Endothelial cell (in vitro differentiated cells): ENCODE data around the gene FBN2. TPM values are rescaled to one million over a fixed set of nuclear protein-coding genes. Genes with fewer than 3 reads are reported as not detected.

Experiments used
- DNase-seq: peaks from one replicate; pipeline ENCODE4 v3.0.0; 2021; ENCODE audit warnings: low spot score
- H3K27ac Mint-ChIP-seq: one replicate; pipeline ENCODE4 v1.8.0; 2021; ENCODE audit warnings: mixed read lengths, inconsistent platforms; ENCODE audit not compliant: unreplicated experiment
- H3K27me3 Mint-ChIP-seq: one replicate; pipeline ENCODE4 v1.8.0; 2021; ENCODE audit warnings: mild to moderate bottlenecking, moderate library complexity, mixed read lengths, inconsistent platforms; ENCODE audit not compliant: unreplicated experiment
- H3K36me3 Mint-ChIP-seq: one replicate; pipeline ENCODE4 v1.8.0; 2021; ENCODE audit warnings: mild to moderate bottlenecking, low read depth, mixed read lengths, inconsistent platforms; ENCODE audit not compliant: unreplicated experiment
- H3K4me1 Mint-ChIP-seq: one replicate; pipeline ENCODE4 v1.8.0; 2021; ENCODE audit warnings: mild to moderate bottlenecking, mixed read lengths, inconsistent platforms; ENCODE audit not compliant: unreplicated experiment
- H3K4me3 Mint-ChIP-seq: one replicate; pipeline ENCODE4 v1.8.0; 2021; ENCODE audit warnings: mild to moderate bottlenecking, mixed read lengths, inconsistent platforms; ENCODE audit not compliant: unreplicated experiment
- H3K9me3 Mint-ChIP-seq: one replicate; pipeline ENCODE4 v1.8.0; 2021; ENCODE audit warnings: mixed read lengths, inconsistent platforms; ENCODE audit not compliant: unreplicated experiment
- total RNA-seq: library from RNA; stranded (reverse); fragmentation: NEBNext Ultra II Directional; extraction: Animal tissue kit (Norgen Biotek cat#: 25700); gene quantifications from one replicate; pipeline ENCODE4 v1.2.1, GENCODE V29; 2021; ENCODE audit not compliant: unreplicated experiment
- TF ChIP-seq, protein P1 (sequence below): fragments of 200-600 bp; sonication (generic); IDR thresholded peaks from one replicate; pipeline ENCODE4 v1.5.0; 2021; ENCODE audit warnings: antibody characterized with exemption; ENCODE audit not compliant: unreplicated experiment

FBN2 gene
- total RNA-seq, 1 donor from 2014 or later, result 106 TPM

- Mint-ChIP-seq H3K9me3 (no peaks in the 10 kb centered on the region), H3K27me3 (no peaks in the 10 kb centered on the region), H3K36me3 (no peaks in the 10 kb centered on the region), H3K4me3 (no peak overlapping the region), H3K27ac (no peak overlapping the region), H3K4me1 (no peaks in the 10 kb centered on the region)
- TF ChIP-seq, protein P1, sequence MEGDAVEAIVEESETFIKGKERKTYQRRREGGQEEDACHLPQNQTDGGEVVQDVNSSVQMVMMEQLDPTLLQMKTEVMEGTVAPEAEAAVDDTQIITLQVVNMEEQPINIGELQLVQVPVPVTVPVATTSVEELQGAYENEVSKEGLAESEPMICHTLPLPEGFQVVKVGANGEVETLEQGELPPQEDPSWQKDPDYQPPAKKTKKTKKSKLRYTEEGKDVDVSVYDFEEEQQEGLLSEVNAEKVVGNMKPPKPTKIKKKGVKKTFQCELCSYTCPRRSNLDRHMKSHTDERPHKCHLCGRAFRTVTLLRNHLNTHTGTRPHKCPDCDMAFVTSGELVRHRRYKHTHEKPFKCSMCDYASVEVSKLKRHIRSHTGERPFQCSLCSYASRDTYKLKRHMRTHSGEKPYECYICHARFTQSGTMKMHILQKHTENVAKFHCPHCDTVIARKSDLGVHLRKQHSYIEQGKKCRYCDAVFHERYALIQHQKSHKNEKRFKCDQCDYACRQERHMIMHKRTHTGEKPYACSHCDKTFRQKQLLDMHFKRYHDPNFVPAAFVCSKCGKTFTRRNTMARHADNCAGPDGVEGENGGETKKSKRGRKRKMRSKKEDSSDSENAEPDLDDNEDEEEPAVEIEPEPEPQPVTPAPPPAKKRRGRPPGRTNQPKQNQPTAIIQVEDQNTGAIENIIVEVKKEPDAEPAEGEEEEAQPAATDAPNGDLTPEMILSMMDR, result no peak
- DNase-seq, result no peak
Observed at GRCh38 chr5:128480158-128480557, 57.9 kb downstream of the FBN2 start.

DNA sequence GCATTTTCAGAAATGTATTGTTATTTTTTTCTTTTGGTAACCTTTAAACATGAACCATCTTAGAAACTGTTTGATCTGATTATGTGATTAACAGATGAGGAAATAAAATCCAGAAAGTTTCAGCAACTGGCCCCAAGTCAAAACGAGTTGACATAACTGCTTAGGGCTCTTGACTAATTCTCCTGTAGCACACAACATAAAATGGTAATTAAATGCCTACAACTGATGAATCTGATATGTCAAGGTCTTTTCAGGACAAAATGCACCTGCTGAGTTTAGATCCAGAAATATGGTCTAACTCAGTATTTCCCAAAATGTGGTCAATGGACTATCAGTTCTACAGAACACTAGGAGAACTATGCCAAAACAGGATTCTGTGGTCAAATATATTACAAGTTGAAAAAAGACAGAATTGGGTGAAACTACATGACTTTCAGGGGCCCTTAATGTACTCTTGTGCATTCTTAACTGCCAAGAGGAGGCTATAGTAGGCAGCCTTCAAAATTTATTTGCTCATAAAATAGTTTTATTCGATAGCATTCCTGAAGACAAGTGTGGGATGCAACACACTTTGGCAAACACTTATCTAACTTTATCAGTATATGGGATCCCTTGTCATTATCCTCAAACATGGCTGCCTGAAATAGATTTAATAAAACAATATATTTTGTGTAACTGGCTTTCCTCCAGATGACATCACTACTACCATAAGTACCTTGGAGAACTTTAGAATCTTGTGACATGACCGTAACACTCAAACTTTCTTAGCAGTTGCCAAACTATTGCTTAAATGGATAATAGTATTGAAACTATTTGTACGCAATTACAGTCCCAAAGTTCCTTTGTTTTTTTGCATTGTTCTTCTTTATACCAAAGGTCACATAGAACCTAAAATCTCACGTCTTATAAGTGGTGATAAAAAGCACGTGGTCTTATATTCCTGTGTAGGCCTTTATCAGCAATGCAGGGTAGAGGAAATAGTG, 59.4 kb downstream of the FBN2 start:
- TF ChIP-seq, protein P1, result no peak
- no peak overlapping the region for H3K27ac Mint-ChIP-seq
- H3K27me3 Mint-ChIP-seq, result no peaks in the 10 kb centered on the region
- H3K36me3 Mint-ChIP-seq, result no peaks in the 10 kb centered on the region
- H3K9me3 Mint-ChIP-seq, result no peaks in the 10 kb centered on the region
- no peak for DNase-seq
- H3K4me3 Mint-ChIP-seq, result no peak overlapping the region
- H3K4me1 Mint-ChIP-seq, result no peaks in the 10 kb centered on the region

DNA sequence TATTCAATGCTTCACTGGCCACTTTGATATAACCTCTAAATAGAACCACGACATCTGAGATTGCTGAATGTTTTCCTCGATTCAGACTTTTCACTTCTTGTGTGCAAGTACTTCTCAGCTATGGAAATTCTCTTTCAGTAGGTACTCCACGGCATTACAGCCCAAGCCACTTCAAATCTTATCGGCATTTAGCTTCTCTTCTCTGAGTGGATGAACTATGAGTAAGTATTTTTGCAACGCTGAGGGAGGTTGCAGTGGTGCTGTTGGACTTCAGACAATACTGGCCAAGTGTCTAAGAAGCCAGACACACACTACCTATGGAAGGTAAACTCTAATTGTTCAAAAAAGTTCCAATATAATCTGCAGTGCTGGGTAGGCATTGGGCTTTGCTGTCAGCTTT, 60.1 kb downstream of the FBN2 start:
- Mint-ChIP-seq H3K36me3 (no peaks in the 10 kb centered on the region), H3K9me3 (no peaks in the 10 kb centered on the region), H3K27ac (no peak overlapping the region), H3K4me3 (no peak overlapping the region), H3K4me1 (no peaks in the 10 kb centered on the region), H3K27me3 (no peaks in the 10 kb centered on the region)
- DNase-seq, result no peak
- TF ChIP-seq, protein P1, result no peak

- peaks cover 1% of the 10 kb centered on the region for H3K4me1 Mint-ChIP-seq
- no peak overlapping the region for H3K4me3 Mint-ChIP-seq
- H3K27ac Mint-ChIP-seq, result no peak overlapping the region
- no peaks in the 10 kb centered on the region for H3K27me3 Mint-ChIP-seq
- H3K36me3 Mint-ChIP-seq, result no peaks in the 10 kb centered on the region
- no peaks in the 10 kb centered on the region for H3K9me3 Mint-ChIP-seq
- TF ChIP-seq, protein P1, result no peak
- DNase-seq, result no peak
Observed at GRCh38 chr5:128475693-128476092, 62.4 kb downstream of the FBN2 start.

GRCh38 chr5:128472919-128473318, 65.1 kb downstream of the FBN2 start:
- no peak for DNase-seq
- H3K27ac Mint-ChIP-seq, result no peak overlapping the region
- no peak overlapping the region for H3K4me3 Mint-ChIP-seq
- H3K9me3 Mint-ChIP-seq, result no peaks in the 10 kb centered on the region
- H3K36me3 Mint-ChIP-seq, result peaks cover 14% of the 10 kb centered on the region
- TF ChIP-seq, protein P1, result no peak
- no peaks in the 10 kb centered on the region for H3K27me3 Mint-ChIP-seq
- peaks cover 14% of the 10 kb centered on the region for H3K4me1 Mint-ChIP-seq
